Measurements from ENCODE around the gene PPEF1. TPM values are rescaled to one million over a fixed set of nuclear protein-coding genes. Genes with fewer than 3 reads are reported as not detected.
A peak's percentile ranks its signal among the peaks of the same experiment; 100 is the strongest.

PPEF1 gene
- total and polyA plus RNA-seq, 7 donors: 0.04 to 0.38 (median 0.18) TPM; not detected in 2

- WGBS, 3 donors: 87 to 93% (median 92%) methylated on average over 15 of the region's 15 CpGs
- H3K4me1 ChIP-seq: no peaks in the 10 kb centered on the region
- no peaks in the 10 kb centered on the region for H3K27me3 ChIP-seq (ENCODE audit: insufficient read depth in 3 of 3, low read length in 2 of 3)
- H3K4me3 ChIP-seq: no peak overlapping the region
- no peaks in the 10 kb centered on the region for H3K36me3 ChIP-seq (ENCODE audit: insufficient read depth in 1 of 2, low read depth in 1 of 2)
- no peaks in the 10 kb centered on the region for H3K9me3 ChIP-seq
- no peak for TF ChIP-seq CTCF (IDR thresholded peaks at IDR 0.05)
- DNase-seq (no peak), ATAC-seq (no peak)
- H3K27ac ChIP-seq: no peak overlapping the region
- intact Hi-C loops (cut with DNase I): no loop called here
These were observed 157.0 kb downstream of the PPEF1 start for GRCh38 chrX:18864390-18864920.

- no peak for TF ChIP-seq CTCF (IDR thresholded peaks at IDR 0.05)
- Histone ChIP-seq H3K9me3 (no peaks in the 10 kb centered on the region), H3K4me1 (no peaks in the 10 kb centered on the region), H3K4me3 (no peak overlapping the region), H3K27me3 (ENCODE audit: insufficient read depth in 3 of 3, low read length in 2 of 3) (no peaks in the 10 kb centered on the region), H3K36me3 (ENCODE audit: insufficient read depth in 1 of 2, low read depth in 1 of 2) (no peaks in the 10 kb centered on the region), H3K27ac (no peak overlapping the region)
- intact Hi-C loops (cut with DNase I): no loop called here
- WGBS, 3 donors: 58 to 70% (median 60%) methylated on average over 10 of the region's 10 CpGs
- DNase-seq (no peak), ATAC-seq (no peak)
These were observed 163.9 kb downstream of the PPEF1 start for GRCh38 chrX:18871161-18871890.

- H3K36me3 ChIP-seq (ENCODE audit: insufficient read depth in 1 of 2, low read depth in 1 of 2): no peaks in the 10 kb centered on the region
- no peaks in the 10 kb centered on the region for H3K9me3 ChIP-seq
- H3K27ac ChIP-seq: no peak overlapping the region
- ATAC-seq: peak in 1 of 4 donors; percentile 34
- no peak for TF ChIP-seq CTCF (IDR thresholded peaks at IDR 0.05)
- no peak overlapping the region for H3K4me3 ChIP-seq
- H3K4me1 ChIP-seq: no peaks in the 10 kb centered on the region
- no peak for DNase-seq
- intact Hi-C loops (cut with DNase I): no loop called here
- no peaks in the 10 kb centered on the region for H3K27me3 ChIP-seq (ENCODE audit: insufficient read depth in 3 of 3, low read length in 2 of 3)
- WGBS, 3 donors: 55 to 69% (median 61%) methylated on average over 11 to 12 of the region's 12 CpGs
These were observed 164.5 kb downstream of the PPEF1 start for GRCh38 chrX:18871970-18872369.

- Histone ChIP-seq H3K36me3 (ENCODE audit: insufficient read depth in 1 of 2, low read depth in 1 of 2) (no peaks in the 10 kb centered on the region), H3K4me3 (no peak overlapping the region), H3K27ac (peak overlapping the region; percentile 43), H3K9me3 (no peaks in the 10 kb centered on the region), H3K27me3 (ENCODE audit: insufficient read depth in 3 of 3, low read length in 2 of 3) (no peaks in the 10 kb centered on the region), H3K4me1 (no peaks in the 10 kb centered on the region)
- no peak for TF ChIP-seq CTCF (IDR thresholded peaks at IDR 0.05)
- WGBS, 3 donors: 92 to 94% (median 92%) methylated on average over 8 of the region's 8 CpGs
- ATAC-seq (peak in 3 of 4 donors; percentile 21 to 61 (median 45)), DNase-seq (no peak)
- intact Hi-C loops (cut with DNase I): loop anchor here in 1 of 2 donors (1.0 kb wide), 1 partner anchor 38 kb away; no protein-coding TSS in a partner anchor
These were observed 165.2 kb downstream of the PPEF1 start for GRCh38 chrX:18872621-18873020.

All from psoas muscle (tissue), 8 donors.